ENCODE results near the gene ABCA6. TPM values are rescaled to one million over a fixed set of nuclear protein-coding genes. Genes with fewer than 3 reads are reported as not detected.

Gene ABCA6
- polyA plus RNA-seq, 1 experiment, result 0.36 TPM

- no peak for TF ChIP-seq CTCF (IDR thresholded peaks at IDR 0.05; ENCODE audit: low read depth, low read length)
- DNase-seq (ENCODE audit: low read depth, low spot score), result no peak
- H3K9me3 ChIP-seq (ENCODE audit: control insufficient read depth, insufficient read depth, low read length), result no peaks in the 10 kb centered on the region
- no peak overlapping the region for H3K4me3 ChIP-seq (ENCODE audit: low read depth, low read length)
- POLR2A ChIA-PET, result no interaction called here
- CTCF ChIA-PET, result no interaction called here
- H3K27me3 ChIP-seq (ENCODE audit: control insufficient read depth, insufficient read depth, low read length), result no peaks in the 10 kb centered on the region
- H3K27ac ChIP-seq (ENCODE audit: low read depth, low read length), result no peak overlapping the region
Observed at GRCh38 chr17:69117855-69118784, 23.6 kb downstream of the ABCA6 start.

GRCh38 chr17:69111794-69112193 lies 29.9 kb downstream of the ABCA6 start:
- H3K27ac ChIP-seq (ENCODE audit: low read depth, low read length), result no peak overlapping the region
- no peaks in the 10 kb centered on the region for H3K27me3 ChIP-seq (ENCODE audit: control insufficient read depth, insufficient read depth, low read length)
- H3K4me3 ChIP-seq (ENCODE audit: low read depth, low read length), result no peak overlapping the region
- ChIA-PET POLR2A (no interaction called here), CTCF (no interaction called here)
- no peak for DNase-seq (ENCODE audit: low read depth, low spot score)
- no peaks in the 10 kb centered on the region for H3K9me3 ChIP-seq (ENCODE audit: control insufficient read depth, insufficient read depth, low read length)
- no peak for TF ChIP-seq CTCF (IDR thresholded peaks at IDR 0.05; ENCODE audit: low read depth, low read length)

GRCh38 chr17:69105907-69106730 lies 35.6 kb downstream of the ABCA6 start:
- no peak overlapping the region for H3K4me3 ChIP-seq (ENCODE audit: low read depth, low read length)
- ChIA-PET CTCF (no interaction called here), POLR2A (no interaction called here)

GRCh38 chr17:69103557-69104233 lies 38.0 kb downstream of the ABCA6 start:
- ChIA-PET POLR2A (no interaction called here), CTCF (interaction anchor here (0.6 kb wide), 1 partner anchor 26 kb away, joined by 6 read pairs; no protein-coding TSS in a partner anchor)
- Histone ChIP-seq H3K27me3 (ENCODE audit: control insufficient read depth, insufficient read depth, low read length) (no peaks in the 10 kb centered on the region), H3K9me3 (ENCODE audit: control insufficient read depth, insufficient read depth, low read length) (no peaks in the 10 kb centered on the region), H3K27ac (ENCODE audit: low read depth, low read length) (no peak overlapping the region), H3K4me3 (ENCODE audit: low read depth, low read length) (no peak overlapping the region)
- TF ChIP-seq CTCF (IDR thresholded peaks at IDR 0.05; ENCODE audit: low read depth, low read length), result no peak
- no peak for DNase-seq (ENCODE audit: low read depth, low spot score)

More at GRCh38 chr17:69105907-69106730, 35.6 kb downstream of the ABCA6 start:
- DNase-seq (ENCODE audit: low read depth, low spot score), result no peak
- H3K9me3 ChIP-seq (ENCODE audit: control insufficient read depth, insufficient read depth, low read length), result no peaks in the 10 kb centered on the region
- TF ChIP-seq CTCF (IDR thresholded peaks at IDR 0.05; ENCODE audit: low read depth, low read length), result no peak
- H3K27ac ChIP-seq (ENCODE audit: low read depth, low read length), result no peak overlapping the region
- no peaks in the 10 kb centered on the region for H3K27me3 ChIP-seq (ENCODE audit: control insufficient read depth, insufficient read depth, low read length)
